Naive B cell (primary cell): ENCODE data around the gene PROM1. TPM values are rescaled to one million over a fixed set of nuclear protein-coding genes. Genes with fewer than 3 reads are reported as not detected.

ENCODE experiments used
- ATAC-seq, 2 donors: fragments of 150-1000 bp; cut with Tn5 transposase; 2 replicates each; pipeline ENCODE4 v1.10.0; 2021; ENCODE audit warnings: low read depth in 2 of 2, mild to moderate bottlenecking in 2 of 2, moderate library complexity in 2 of 2
- DNase-seq: peaks from one replicate; pipeline ENCODE4 v3.0.0; 2022
- H3K27ac Mint-ChIP-seq, 6 donors: one replicate each; pipeline ENCODE4 v1.8.0; 2020 to 2022; ENCODE audit warnings: mild to moderate bottlenecking in 6 of 6, mixed read lengths in 6 of 6, moderate library complexity in 5 of 6, inconsistent platforms in 2 of 6
- H3K27me3 Mint-ChIP-seq, 3 donors: one replicate each; pipeline ENCODE4 v1.8.0; 2021 to 2022; ENCODE audit warnings: mixed read lengths in 3 of 3, mild to moderate bottlenecking in 1 of 3
- H3K36me3 Mint-ChIP-seq, 2 donors: one replicate each; pipeline ENCODE4 v1.8.0; 2020 to 2022; ENCODE audit warnings: mixed read lengths in 2 of 2, inconsistent platforms in 1 of 2, mild to moderate bottlenecking in 1 of 2
- H3K4me1 Mint-ChIP-seq, 3 donors: one replicate each; pipeline ENCODE4 v1.8.0; 2020 to 2022; ENCODE audit warnings: mixed read lengths in 3 of 3, inconsistent platforms in 1 of 3, mild to moderate bottlenecking in 1 of 3, moderate library complexity in 1 of 3
- H3K4me3 Mint-ChIP-seq, 8 donors: one replicate each; pipeline ENCODE4 v1.8.0; 2020 to 2022; ENCODE audit warnings: mild to moderate bottlenecking in 8 of 8, mixed read lengths in 8 of 8, moderate library complexity in 8 of 8, inconsistent platforms in 2 of 8
- H3K9me3 Mint-ChIP-seq, 7 donors: one replicate each; pipeline ENCODE4 v1.8.0; 2020 to 2022; ENCODE audit warnings: mixed read lengths in 7 of 7, mild to moderate bottlenecking in 5 of 7, inconsistent platforms in 2 of 7, moderate library complexity in 1 of 7
- polyA plus RNA-seq, 6 donors: library from polyadenylated mRNA; unstranded; fragments of 300-500 nt; fragmentation: Illumina TruSeq; gene quantifications; one replicate each; pipeline ENCODE4 v1.2.3, GENCODE V29; 2021; ENCODE audit warnings: low read depth in 6 of 6

PROM1 gene
- polyA plus RNA-seq, 6 donors from 2014 or later: not detected

- Mint-ChIP-seq H3K4me3 (peak overlapping the region in 1 of 8 donors; percentile 69), H3K36me3 (no peaks in the 10 kb centered on the region), H3K9me3 (no peaks in the 10 kb centered on the region), H3K27me3 (no peaks in the 10 kb centered on the region), H3K4me1 (peaks cover 8 to 9% (median 9%) of the 10 kb centered on the region in 3 donors), H3K27ac (peak overlapping the region in 1 of 6 donors; percentile 22)
- no peak for DNase-seq
- ATAC-seq: no peak
Measured at GRCh38 chr4:15928883-15929282, 154.9 kb downstream of the PROM1 start.

- Mint-ChIP-seq H3K9me3 (no peaks in the 10 kb centered on the region), H3K36me3 (no peaks in the 10 kb centered on the region), H3K4me1 (peaks cover 5 to 9% (median 8%) of the 10 kb centered on the region in 3 donors), H3K27ac (no peak overlapping the region), H3K4me3 (no peak overlapping the region), H3K27me3 (no peaks in the 10 kb centered on the region)
- no peak for DNase-seq
- ATAC-seq: no peak
Measured at GRCh38 chr4:15926486-15926885, 157.3 kb downstream of the PROM1 start.

GRCh38 chr4:15925830-15926229 is 158.0 kb downstream of the PROM1 start:
- H3K4me3 Mint-ChIP-seq: no peak overlapping the region
- no peak for ATAC-seq
- no peak for DNase-seq
- no peaks in the 10 kb centered on the region for H3K27me3 Mint-ChIP-seq
- no peaks in the 10 kb centered on the region for H3K9me3 Mint-ChIP-seq
- no peaks in the 10 kb centered on the region for H3K36me3 Mint-ChIP-seq
- H3K27ac Mint-ChIP-seq: no peak overlapping the region
- H3K4me1 Mint-ChIP-seq: peaks cover 5 to 6% (median 6%) of the 10 kb centered on the region in 3 donors

- ATAC-seq (no peak), DNase-seq (no peak)
- peaks cover 10 to 20% (median 16%) of the 10 kb centered on the region in 3 donors for H3K27me3 Mint-ChIP-seq
- H3K9me3 Mint-ChIP-seq: peaks cover 0 to under 1% (median 0%) of the 10 kb centered on the region in 7 donors
- no peaks in the 10 kb centered on the region for H3K36me3 Mint-ChIP-seq
- no peak overlapping the region for H3K4me3 Mint-ChIP-seq
- no peaks in the 10 kb centered on the region for H3K4me1 Mint-ChIP-seq
- H3K27ac Mint-ChIP-seq: no peak overlapping the region
Measured at GRCh38 chr4:15921592-15921932, 162.3 kb downstream of the PROM1 start.

- Mint-ChIP-seq H3K27me3 (peaks cover 10 to 20% (median 16%) of the 10 kb centered on the region in 3 donors), H3K4me3 (no peak overlapping the region), H3K9me3 (peaks cover 0 to 7% (median 1%) of the 10 kb centered on the region in 7 donors), H3K4me1 (no peaks in the 10 kb centered on the region), H3K27ac (no peak overlapping the region), H3K36me3 (peaks cover 0 to 2% of the 10 kb centered on the region in 2 donors)
- no peak for ATAC-seq
- no peak for DNase-seq
Measured at GRCh38 chr4:15920723-15921591, 162.9 kb downstream of the PROM1 start.

- Mint-ChIP-seq H3K4me1 (no peaks in the 10 kb centered on the region), H3K36me3 (peaks cover 0 to 6% of the 10 kb centered on the region in 2 donors), H3K27ac (peak overlapping the region in 1 of 6 donors; percentile 64), H3K27me3 (peaks cover 10 to 20% (median 16%) of the 10 kb centered on the region in 3 donors), H3K4me3 (no peak overlapping the region), H3K9me3 (peaks cover 3 to 12% (median 5%) of the 10 kb centered on the region in 7 donors)
- DNase-seq (no peak), ATAC-seq (no peak)
Measured at GRCh38 chr4:15918484-15919129, 165.2 kb downstream of the PROM1 start.

Other genes with a start within 250 kb of the PROM1 start
- gene FGFBP1, start 145.3 kb downstream of the PROM1 start, polyA plus RNA-seq: not detected
- gene FGFBP2, start 120.8 kb downstream of the PROM1 start, polyA plus RNA-seq: 1 to 10 TPM in 4 of 6 donors, under 1 TPM in 2; 0.55 to 2.2 (median 1.6) TPM
- gene TAPT1, start 142.4 kb upstream of the PROM1 start, polyA plus RNA-seq: 100 to 1,000 TPM; 119 to 235 (median 190) TPM